HCT116 (cell line): Measurements from ENCODE around the gene CFAP97D1. TPM values are rescaled to one million over a fixed set of nuclear protein-coding genes. Genes with fewer than 3 reads are reported as not detected.

Source experiments
- ATAC-seq: fragments of 200-7000 bp; cut with Tn5 transposase; 2 replicates; pipeline ENCODE4 v1.9.1; 2020; ENCODE audit warnings: mild to moderate bottlenecking, moderate library complexity
- BruUV-seq: library from RNA; stranded (reverse); fragments of 400-500 nt; replicated peaks from 2 replicates; lab custom pipeline; 2021; lab: Mats Ljungman, UMichigan
- CTCF ChIA-PET: fragments of 300-600 bp; sonication (Branson Sonifier 250); formaldehyde crosslinking; loops from one replicate; lab custom pipeline; 2021; ENCODE audit warnings: antibody characterized with exemption; lab: Charles Lee
- POLR2A ChIA-PET: fragments of 300-600, 350-600 bp; sonication (Branson Sonifier 250); formaldehyde crosslinking; loops from one replicate; lab custom pipeline; 2021; ENCODE audit warnings: antibody characterized with exemption; lab: Charles Lee
- RAD21 ChIA-PET, 2 experiments: fragments of 300-600 bp; sonication (Branson Sonifier 250); formaldehyde crosslinking; loops; one replicate each; lab custom pipeline; 2023; ENCODE audit warnings: low total read pairs in 2 of 2; ENCODE audit not compliant: uncharacterized antibody in 2 of 2, unreplicated experiment in 2 of 2, low non-redundant PET in 1 of 2; lab: Charles Lee
- DNase-seq: peaks from one replicate; pipeline ENCODE4 v3.0.0-alpha.2; 2010; ENCODE audit warnings: low read depth, low spot score
- H2AFZ ChIP-seq: fragments of 200-600 bp; shearing (Covaris generic), sonication (generic); 2 replicates; pipeline ENCODE4 v1.6.1; 2017; ENCODE audit warnings: low read depth, mixed run types, mixed read lengths, antibody characterized with exemption, low read length; ENCODE audit not compliant: poor library complexity, severe bottlenecking
- H3K27ac ChIP-seq: 2 replicates; pipeline ENCODE4 v1.5.1; 2012; ENCODE audit warnings: low read depth, low read length
- H3K27me3 ChIP-seq: fragments of 200-600 bp; sonication (generic); 2 replicates; pipeline ENCODE4 v1.6.1; 2016; ENCODE audit warnings: mixed run types, low read length, mixed read lengths; ENCODE audit not compliant: insufficient read depth
- H3K36me3 ChIP-seq, 2 experiments: fragments of 200-500 bp in 1 of 2; fragments of 200-600 bp in 1 of 2; sonication (Bioruptor generic) in 1 of 2; sonication (generic) in 1 of 2; 2 replicates each; pipeline versions ENCODE4 v1.5.1 to v1.6.1; 2014 to 2016; ENCODE audit warnings: low read length in 2 of 2, inconsistent platforms in 1 of 2, mixed read lengths in 1 of 2, mixed run types in 1 of 2; ENCODE audit not compliant: insufficient read depth in 2 of 2, control insufficient read depth in 1 of 2
- H3K4me1 ChIP-seq, 2 experiments: fragments of 200-600 bp in 1 of 2; sonication (generic) in 1 of 2; 2 replicates each; pipeline versions ENCODE4 v1.5.1 to v1.6.1; 2012 to 2017; ENCODE audit warnings: low read length in 2 of 2, inconsistent platforms in 1 of 2, mild to moderate bottlenecking in 1 of 2, mixed read lengths in 1 of 2, mixed run types in 1 of 2, moderate library complexity in 1 of 2; ENCODE audit not compliant: insufficient read depth in 2 of 2, control insufficient read depth in 1 of 2
- H3K4me2 ChIP-seq: fragments of 200-600 bp; sonication (generic); 2 replicates; pipeline ENCODE4 v1.6.1; 2017; ENCODE audit warnings: mixed run types, low read length, mixed read lengths
- H3K4me3 ChIP-seq, 2 experiments: fragments of 200-600 bp in 1 of 2; sonication (generic) in 1 of 2; replicated peaks in 1 of 2; 2 replicates each; pipeline ENCODE4 v1.5.1; 2011 to 2016; ENCODE audit warnings: low read length in 2 of 2, control low read depth in 1 of 2, low read depth in 1 of 2, mild to moderate bottlenecking in 1 of 2, mixed read lengths in 1 of 2, mixed run types in 1 of 2
- H3K79me2 ChIP-seq: fragments of 200-600 bp; sonication (generic); 2 replicates; pipeline ENCODE4 v1.6.1; 2017; ENCODE audit warnings: mild to moderate bottlenecking, mixed run types, low read length, moderate library complexity, mixed read lengths; ENCODE audit not compliant: insufficient read depth
- H3K9ac ChIP-seq: fragments of 200-600 bp; sonication (generic); 2 replicates; pipeline ENCODE4 v1.6.1; 2016; ENCODE audit warnings: low read length, mixed read lengths
- H3K9me2 ChIP-seq: fragments of 200-600 bp; sonication (generic), shearing (Covaris generic); 2 replicates; pipeline ENCODE4 v1.6.1; 2017; ENCODE audit warnings: mixed run types, mild to moderate bottlenecking, moderate library complexity; ENCODE audit not compliant: insufficient read depth
- H3K9me3 ChIP-seq, 2 experiments: fragments of 200-500 bp in 1 of 2; fragments of 200-600 bp in 1 of 2; sonication (Bioruptor generic) in 1 of 2; sonication (generic) in 1 of 2; 2 replicates each; pipeline ENCODE4 v1.6.1; 2014 to 2017; ENCODE audit warnings: low read length in 2 of 2, mixed read lengths in 2 of 2, inconsistent platforms in 1 of 2, low read depth in 1 of 2, mild to moderate bottlenecking in 1 of 2, mixed run types in 1 of 2, moderate library complexity in 1 of 2; ENCODE audit not compliant: control insufficient read depth in 1 of 2, insufficient read depth in 1 of 2
- H4K20me1 ChIP-seq: fragments of 200-600 bp; sonication (generic), shearing (Covaris generic); 2 replicates; pipeline ENCODE4 v1.6.1; 2017; ENCODE audit warnings: mixed run types, mild to moderate bottlenecking, moderate library complexity; ENCODE audit not compliant: insufficient read depth
- ATF3 ChIP-seq: IDR thresholded peaks from 2 replicates; pipeline ENCODE4 v1.6.1; 2012
- EGR1 ChIP-seq: IDR thresholded peaks from 2 replicates; pipeline ENCODE4 v1.6.1; 2012; ENCODE audit warnings: low read depth
- TCF7L2 ChIP-seq: IDR thresholded peaks from 2 replicates; pipeline ENCODE4 v1.7.0; 2011; ENCODE audit warnings: borderline replicate concordance, inconsistent platforms; ENCODE audit not compliant: insufficient read depth, insufficient read length; ENCODE audit errors: extremely low read depth
- YY1 ChIP-seq: IDR thresholded peaks from 2 replicates; pipeline ENCODE4 v1.6.1; 2011; ENCODE audit warnings: low read length, low read depth, moderate library complexity, mild to moderate bottlenecking; ENCODE audit not compliant: insufficient replicate concordance; ENCODE audit errors: extremely low read depth
- intact Hi-C: fragments of 100-400 bp; cut with micrococcal nuclease; formaldehyde crosslinking; loops from 2 replicates; pipeline ENCODE4 v1.10.0; 2022
- total RNA-seq: library from RNA; stranded (reverse); gene quantifications from one replicate; pipeline ENCODE4 v1.2.1, GENCODE V29; 2021; ENCODE audit not compliant: unreplicated experiment
- TF ChIP-seq, protein P1 (sequence below), 3 experiments: fragments of 200-600 bp in 1 of 3; sonication (generic) in 1 of 3; IDR thresholded peaks in 2 of 3; conservative IDR thresholded peaks in 1 of 3; 2 replicates each; pipeline ENCODE4 v1.5.1; 2012 to 2017; ENCODE audit warnings: low read depth in 2 of 3, low read length in 2 of 3, antibody characterized with exemption in 1 of 3, borderline replicate concordance in 1 of 3, control low read depth in 1 of 3, mild to moderate bottlenecking in 1 of 3, mixed read lengths in 1 of 3, mixed run types in 1 of 3, moderate library complexity in 1 of 3; ENCODE audit not compliant: insufficient read depth in 1 of 3

Gene CFAP97D1
- total RNA-seq, 1 experiment from 2014 or later = 0.15 TPM

DNA sequence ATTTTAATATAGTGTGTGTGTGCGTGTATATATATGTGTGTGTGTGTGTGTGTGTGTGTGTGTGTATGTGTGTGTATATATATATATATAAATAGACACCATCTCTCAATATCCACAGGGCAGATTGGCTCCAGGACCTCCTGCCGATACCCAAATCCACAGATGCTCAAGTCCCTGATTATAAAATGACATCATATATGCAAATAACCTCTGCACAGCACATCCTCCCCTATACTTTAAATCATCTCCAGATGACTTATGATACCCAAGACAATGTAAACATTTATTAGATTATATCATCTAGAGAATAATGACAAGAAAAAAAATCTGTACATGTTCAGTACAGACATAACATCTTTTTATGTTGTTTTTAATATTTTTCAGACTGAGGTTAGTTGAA is 9.3 kb upstream of the CFAP97D1 start (continued):
- TF ChIP-seq EGR1 = no peak
- TF ChIP-seq, all 23 proteins: peak for 0

DNA sequence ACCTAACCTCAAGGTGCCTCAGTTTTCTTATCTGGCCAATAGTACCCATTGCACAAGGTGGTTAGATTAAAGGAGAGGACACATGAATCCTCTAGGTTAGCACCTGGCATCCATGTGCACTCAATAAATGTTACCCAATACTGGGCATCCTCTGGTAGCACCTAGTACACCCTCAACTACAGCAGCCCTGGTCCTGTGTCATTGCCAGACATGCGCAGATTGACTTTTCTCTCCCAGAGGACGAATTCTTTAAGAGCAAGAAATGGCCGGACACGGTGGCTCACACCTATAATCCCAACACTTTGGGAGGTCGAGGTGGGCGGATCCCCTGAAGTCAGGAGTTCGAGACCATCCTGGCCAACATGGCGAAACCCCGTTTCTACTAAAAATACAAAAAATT is 8.8 kb upstream of the CFAP97D1 start:
- Histone ChIP-seq H3K27ac (no peak overlapping the region), H3K9me2 (no peaks in the 10 kb centered on the region), H3K79me2 (peaks cover 18% of the 10 kb centered on the region), H3K4me3 (no peak overlapping the region), H3K27me3 (no peaks in the 10 kb centered on the region), H3K4me1 (no peaks in the 10 kb centered on the region), H2AFZ (no peak overlapping the region), H3K9me3 (no peaks in the 10 kb centered on the region), H4K20me1 (no peaks in the 10 kb centered on the region), H3K9ac (no peak overlapping the region), H3K36me3 (peaks cover 23 to 50% of the 10 kb centered on the region in 2 experiments), H3K4me2 (no peak overlapping the region)
- intact Hi-C loops = no loop called here
- ChIA-PET CTCF (no interaction called here), POLR2A (no interaction called here), RAD21 (no interaction called here)
- BruUV-seq = no TSS peak
- TF ChIP-seq, protein P1, sequence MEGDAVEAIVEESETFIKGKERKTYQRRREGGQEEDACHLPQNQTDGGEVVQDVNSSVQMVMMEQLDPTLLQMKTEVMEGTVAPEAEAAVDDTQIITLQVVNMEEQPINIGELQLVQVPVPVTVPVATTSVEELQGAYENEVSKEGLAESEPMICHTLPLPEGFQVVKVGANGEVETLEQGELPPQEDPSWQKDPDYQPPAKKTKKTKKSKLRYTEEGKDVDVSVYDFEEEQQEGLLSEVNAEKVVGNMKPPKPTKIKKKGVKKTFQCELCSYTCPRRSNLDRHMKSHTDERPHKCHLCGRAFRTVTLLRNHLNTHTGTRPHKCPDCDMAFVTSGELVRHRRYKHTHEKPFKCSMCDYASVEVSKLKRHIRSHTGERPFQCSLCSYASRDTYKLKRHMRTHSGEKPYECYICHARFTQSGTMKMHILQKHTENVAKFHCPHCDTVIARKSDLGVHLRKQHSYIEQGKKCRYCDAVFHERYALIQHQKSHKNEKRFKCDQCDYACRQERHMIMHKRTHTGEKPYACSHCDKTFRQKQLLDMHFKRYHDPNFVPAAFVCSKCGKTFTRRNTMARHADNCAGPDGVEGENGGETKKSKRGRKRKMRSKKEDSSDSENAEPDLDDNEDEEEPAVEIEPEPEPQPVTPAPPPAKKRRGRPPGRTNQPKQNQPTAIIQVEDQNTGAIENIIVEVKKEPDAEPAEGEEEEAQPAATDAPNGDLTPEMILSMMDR (IDR thresholded peaks at IDR 0.05 in 2 of 3, conservative IDR thresholded peaks at IDR 0.05 in 1 of 3; ENCODE audit: borderline replicate concordance in 1 of 3, insufficient read depth in 1 of 3, low read depth in 2 of 3, low read length in 2 of 3) = no peak
- no peak for TF ChIP-seq YY1
- no peak for TF ChIP-seq TCF7L2
- TF ChIP-seq ATF3 = no peak
- no peak for DNase-seq
- ATAC-seq = no peak
